HepG2 (cell line): ENCODE data around the gene GSAP. TPM values are rescaled to one million over a fixed set of nuclear protein-coding genes. Genes with fewer than 3 reads are reported as not detected.
A peak's percentile ranks its signal among the peaks of the same experiment; 100 is the strongest.

ENCODE experiments used
- ATAC-seq: fragments of 200-7000 bp; cut with Tn5 transposase; 3 replicates; pipeline ENCODE4 v1.9.1; 2020; ENCODE audit warnings: mild to moderate bottlenecking, moderate library complexity
- BruUV-seq: library from RNA; stranded (reverse); fragments of 400-500 nt; replicated peaks from 2 replicates; lab custom pipeline; 2021; lab: Mats Ljungman, UMichigan
- CTCF ChIA-PET: fragments of 300-600 bp; formaldehyde crosslinking; extraction: SDS; loops from one replicate; lab custom pipeline; 2021; ENCODE audit warnings: low total read pairs, inconsistent platforms, low intra/inter-chr PET ratio; lab: Yijun Ruan, JAX
- POLR2A ChIA-PET: fragments of 350-600 bp; sonication (Branson Sonifier 250); formaldehyde crosslinking; loops from one replicate; lab custom pipeline; 2020; ENCODE audit warnings: antibody characterized with exemption, inconsistent platforms; lab: Yijun Ruan, JAX
- DNase-seq: peaks from one replicate; pipeline ENCODE4 v3.0.0-alpha.2; 2015; ENCODE audit warnings: low spot score
- FAIRE-seq: peaks from 3 replicates; lab custom pipeline; 2011; peaks lifted over from hg19 to GRCh38; lab: Jason Lieb, UNC
- H2AFZ ChIP-seq: one replicate; pipeline ENCODE4 v1.6.1; 2011; ENCODE audit warnings: low read length, inconsistent platforms
- H3K27ac ChIP-seq: fragments of 300-600 bp; 3 replicates; pipeline ENCODE4 v1.8.0; 2011; ENCODE audit warnings: mixed run types, mild to moderate bottlenecking, mixed read lengths, low read length, inconsistent platforms; ENCODE audit not compliant: insufficient read depth; ENCODE audit errors: extremely low read length
- H3K27me3 ChIP-seq, 2 experiments: fragments of 200-600 bp in 1 of 2; 2 replicates in 1 of 2; 3 replicates in 1 of 2; pipeline versions ENCODE4 v1.6.0 to v1.8.0; 2011; ENCODE audit warnings: low read length in 2 of 2, mild to moderate bottlenecking in 2 of 2, moderate library complexity in 2 of 2, inconsistent platforms in 1 of 2; ENCODE audit not compliant: insufficient read depth in 2 of 2, control insufficient read depth in 1 of 2
- H3K36me3 ChIP-seq, 2 experiments: fragments of 200-600 bp in 1 of 2; replicated peaks in 1 of 2; 2 replicates in 1 of 2; 3 replicates in 1 of 2; pipeline versions ENCODE4 v1.5.1 to v1.8.0; 2011; ENCODE audit warnings: low read length in 2 of 2, inconsistent platforms in 1 of 2; ENCODE audit not compliant: insufficient read depth in 2 of 2, control insufficient read depth in 1 of 2
- H3K4me1 ChIP-seq: 2 replicates; pipeline ENCODE4 v1.5.1; 2012; ENCODE audit warnings: low read length, inconsistent platforms; ENCODE audit not compliant: insufficient read depth
- H3K4me2 ChIP-seq: 2 replicates; pipeline ENCODE4 v1.6.0; 2011; ENCODE audit warnings: low read depth, low read length, inconsistent platforms
- H3K4me3 ChIP-seq, 3 experiments: fragments of 200-600 bp in 1 of 3; sonication (generic), shearing (Covaris generic) in 1 of 3; replicated peaks in 1 of 3; 2 replicates each; pipeline ENCODE4 v1.5.1; 2011 to 2016; ENCODE audit warnings: low read length in 3 of 3, inconsistent platforms in 2 of 3, low read depth in 2 of 3, mild to moderate bottlenecking in 2 of 3, control low read depth in 1 of 3, mixed read lengths in 1 of 3; ENCODE audit not compliant: insufficient read depth in 1 of 3
- H3K79me2 ChIP-seq: one replicate; pipeline ENCODE4 v1.6.1; 2011; ENCODE audit warnings: low read length, inconsistent platforms; ENCODE audit not compliant: insufficient read depth
- H3K9ac ChIP-seq: 2 replicates; pipeline ENCODE4 v1.6.0; 2011; ENCODE audit warnings: mild to moderate bottlenecking, low read depth, low read length, inconsistent platforms; ENCODE audit not compliant: insufficient read depth
- H3K9me3 ChIP-seq: 2 replicates; pipeline ENCODE4 v1.5.1; 2012; ENCODE audit warnings: mild to moderate bottlenecking, low read length
- H4K20me1 ChIP-seq: 2 replicates; pipeline ENCODE4 v1.6.0; 2011; ENCODE audit warnings: inconsistent platforms, mild to moderate bottlenecking, low read length, moderate library complexity; ENCODE audit not compliant: insufficient read depth
- CEBPB ChIP-seq: IDR thresholded peaks from 2 replicates; pipeline ENCODE4 v1.6.1; 2011; ENCODE audit warnings: low read depth, low read length, improper control_type of control experiment, borderline replicate concordance
- HOXA3 ChIP-seq: sonication (generic); formaldehyde crosslinking; IDR thresholded peaks from 2 replicates; pipeline ENCODE4 v1.5.0; 2020; ENCODE audit warnings: missing genetic modification reagents
- MAF1 ChIP-seq: sonication (generic); formaldehyde crosslinking; IDR thresholded peaks from 2 replicates; pipeline ENCODE4 v1.5.0; 2020; ENCODE audit warnings: missing genetic modification reagents, borderline replicate concordance
- YEATS2 ChIP-seq: sonication (generic); formaldehyde crosslinking; IDR thresholded peaks from 2 replicates; pipeline ENCODE4 v1.4.0; 2020; ENCODE audit warnings: missing genetic modification reagents, borderline replicate concordance
- ZBTB8A ChIP-seq: sonication (generic); formaldehyde crosslinking; IDR thresholded peaks from 2 replicates; pipeline ENCODE4 v1.4.0; 2020; ENCODE audit warnings: mild to moderate bottlenecking, low read depth, missing genetic modification reagents, borderline replicate concordance
- ZNF234 ChIP-seq: sonication (generic); formaldehyde crosslinking; conservative IDR thresholded peaks from 2 replicates; pipeline ENCODE4 v1.5.1; 2020; ENCODE audit warnings: mild to moderate bottlenecking, missing genetic modification reagents
- WGBS: methylation state at CpG from one replicate; pipeline ENCODE4 v1.1.6; 2017; ENCODE audit warnings: low lambda C conversion rate; 5-methylcytosine and 5-hydroxymethylcytosine counted together
- in situ Hi-C: cut with HindIII; loops from 2 replicates; pipeline ENCODE4 v1.10.0; 2017; ENCODE audit warnings: low pct_unique_long_range_greater_than_20kb; ENCODE audit not compliant: extremely low pct_ligation_motif_present
- intact Hi-C: fragments of 100-400 bp; cut with micrococcal nuclease; formaldehyde crosslinking; loops from one replicate; pipeline ENCODE4 v1.10.0; 2022; ENCODE audit not compliant: unreplicated experiment
- polyA plus RNA-seq, 8 experiments: library from polyadenylated mRNA; depleted of rRNA in 3 of 8; stranded (reverse) in 7 of 8; unstranded in 1 of 8; fragments of >200 nt; fragmentation: Illumina TruSeq in 4 of 8; extraction: Trizol in 4 of 8; gene quantifications; 2 replicates each; pipeline versions ENCODE4 v1.2.1 to v1.2.3, GENCODE V29; 2011 to 2016; ENCODE audit warnings: low read depth in 4 of 8, missing spikeins in 1 of 8, mixed read lengths in 1 of 8; ENCODE audit not compliant: insufficient read depth in 1 of 8
- total RNA-seq, 5 experiments: library from RNA; depleted of rRNA; stranded (reverse); fragments of >200 nt; fragmentation: Illumina TruSeq; extraction: Trizol; gene quantifications; 2 replicates each; pipeline ENCODE4 v1.2.3, GENCODE V29; 2016; ENCODE audit warnings: low read depth in 1 of 5

The GSAP gene
- total and polyA plus RNA-seq, 2 of the 13 experiments (the other 11 are each of a cell fraction or from before 2014, with no cell fraction given): 34.6 to 40.6 TPM

- CTCF ChIA-PET: no interaction called here
- in situ Hi-C loops (no loop called here), intact Hi-C loops (no loop called here)
- Histone ChIP-seq H3K9ac (no peak overlapping the region), H3K27ac (peak overlapping the region; percentile 25), H2AFZ (no peak overlapping the region), H3K4me3 (no peak overlapping the region), H3K36me3 (peaks cover 0 to 2% of the 10 kb centered on the region in 2 experiments; a peak in 2 of 5 replicates), H3K4me2 (no peak overlapping the region), H3K9me3 (no peaks in the 10 kb centered on the region), H3K79me2 (peaks cover 5% of the 10 kb centered on the region), H3K27me3 (no peaks in the 10 kb centered on the region), H3K4me1 (peaks cover 75% of the 10 kb centered on the region), H4K20me1 (no peaks in the 10 kb centered on the region)
- DNase-seq: no peak
- peak; percentile 12 for FAIRE-seq
- TF ChIP-seq CEBPB (peak; percentile 60; the same call in 1 of the 2 replicates), ZBTB8A (CRISPR knock-in tag) (no peak)
- POLR2A ChIA-PET: interaction anchor here (2.1 kb wide), 1 partner anchor 12 kb away, joined by 7 read pairs; the partner anchor contains the start of gene GSAP
- WGBS: 62% methylated on average over 2 of the region's 2 CpGs
- BruUV-seq: no TSS peak
- ATAC-seq: no peak
Observed at GRCh38 chr7:77403957-77404356, 12.2 kb downstream of the GSAP start.

GRCh38 chr7:77402818-77403217 lies 13.3 kb downstream of the GSAP start:
- ATAC-seq (no peak), DNase-seq (no peak), FAIRE-seq (no peak)
- POLR2A ChIA-PET: interaction anchor here (1.6 kb wide), 1 partner anchor 13 kb away, joined by 9 read pairs; the partner anchor contains the start of gene GSAP
- in situ Hi-C loops: no loop called here
- Histone ChIP-seq H3K36me3 (peaks cover 0 to 2% of the 10 kb centered on the region in 2 experiments; a peak in 2 of 5 replicates), H3K4me1 (peaks cover 75% of the 10 kb centered on the region), H3K9ac (no peak overlapping the region), H3K79me2 (peaks cover 2% of the 10 kb centered on the region), H4K20me1 (no peaks in the 10 kb centered on the region), H3K27me3 (no peaks in the 10 kb centered on the region), H2AFZ (no peak overlapping the region), H3K27ac (no peak overlapping the region), H3K4me3 (no peak overlapping the region), H3K4me2 (no peak overlapping the region), H3K9me3 (no peaks in the 10 kb centered on the region)
- WGBS: 96% methylated on average over 1 of the region's 1 CpG
- TF ChIP-seq HOXA3 (CRISPR knock-in tag) (no peak), MAF1 (CRISPR knock-in tag) (no peak), ZNF234 (CRISPR knock-in tag) (no peak), YEATS2 (CRISPR knock-in tag) (no peak)
- intact Hi-C loops: no loop called here
- CTCF ChIA-PET: no interaction called here
- BruUV-seq: no TSS peak
